HG03060 (cell line): ENCODE measurements around the gene CARD9.
"Not testable (repeated sequence)": the region's sequence is repeated elsewhere in the genome, so short reads cannot be mapped to it uniquely, and the experiment has no call there.

Experiments
- ATAC-seq: cut with Tn5 transposase; IDR thresholded peaks from one replicate; pipeline ENCODE4 v1.9.1; 2021; ENCODE audit warnings: low read depth, moderate number of reproducible peaks; ENCODE audit not compliant: unreplicated experiment

CARD9 gene

DNA sequence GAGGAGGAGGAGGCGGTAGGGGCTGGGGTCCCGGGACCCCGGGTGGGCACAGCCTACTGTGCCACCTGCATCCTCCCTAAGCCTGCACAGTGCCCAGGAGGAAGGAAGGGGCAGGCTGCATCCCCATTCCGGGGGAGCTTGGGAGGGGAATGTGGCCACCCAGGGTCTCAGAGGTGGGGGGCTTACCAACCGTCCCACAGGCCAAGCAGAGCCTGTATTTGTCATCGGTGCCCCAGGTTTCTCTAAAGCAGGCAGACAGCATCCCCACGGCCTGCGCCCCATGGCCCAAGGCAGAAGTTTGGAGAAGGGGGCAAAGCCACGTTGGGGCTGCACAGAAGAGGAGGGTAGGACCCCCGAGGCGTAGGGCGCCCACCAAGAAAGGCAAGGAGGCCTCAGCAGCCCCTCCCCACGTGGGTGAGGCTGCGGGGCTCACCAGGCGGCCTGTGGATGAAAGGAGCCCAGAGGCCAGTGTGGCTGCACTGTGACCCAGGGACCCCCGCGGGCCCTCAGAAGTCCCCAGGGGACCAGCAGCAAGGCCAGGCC is 46.6 kb downstream of the CARD9 start:
- ATAC-seq: no peak

DNA sequence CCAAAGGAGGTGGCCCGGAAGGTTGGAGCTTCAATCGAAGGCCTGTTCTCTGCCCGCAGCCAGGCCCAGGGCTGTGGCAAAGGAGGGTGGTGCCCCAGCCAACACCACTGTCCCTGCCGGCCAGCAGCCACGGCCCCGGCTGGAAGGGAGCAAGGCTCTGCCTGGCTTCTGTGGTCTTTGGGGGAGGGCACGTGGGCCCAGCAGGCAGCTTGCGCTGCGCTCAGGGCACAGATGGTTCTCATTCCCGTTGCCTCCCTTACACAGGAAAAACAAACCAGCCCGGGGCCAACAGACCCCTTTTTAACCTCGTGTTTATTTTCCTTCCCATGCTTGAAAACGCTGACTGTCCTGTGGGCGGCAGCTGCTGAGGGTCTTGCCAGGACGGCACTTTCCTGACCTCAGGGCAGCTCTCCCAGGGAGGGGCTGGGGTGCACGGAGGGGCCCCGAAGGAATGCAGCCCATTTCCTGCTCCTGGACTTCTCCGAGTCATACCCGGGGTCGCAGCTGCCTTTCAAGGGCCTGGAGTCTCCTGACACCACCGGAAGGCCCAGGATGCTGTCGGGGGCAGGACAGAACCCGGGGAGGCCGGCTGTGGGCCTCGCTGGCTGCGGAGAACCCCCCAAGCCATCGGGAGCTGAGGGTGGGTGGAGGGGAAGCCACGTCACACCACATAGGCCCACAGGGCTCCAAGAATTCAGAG is 47.3 kb downstream of the CARD9 start:
- no peak for ATAC-seq

DNA sequence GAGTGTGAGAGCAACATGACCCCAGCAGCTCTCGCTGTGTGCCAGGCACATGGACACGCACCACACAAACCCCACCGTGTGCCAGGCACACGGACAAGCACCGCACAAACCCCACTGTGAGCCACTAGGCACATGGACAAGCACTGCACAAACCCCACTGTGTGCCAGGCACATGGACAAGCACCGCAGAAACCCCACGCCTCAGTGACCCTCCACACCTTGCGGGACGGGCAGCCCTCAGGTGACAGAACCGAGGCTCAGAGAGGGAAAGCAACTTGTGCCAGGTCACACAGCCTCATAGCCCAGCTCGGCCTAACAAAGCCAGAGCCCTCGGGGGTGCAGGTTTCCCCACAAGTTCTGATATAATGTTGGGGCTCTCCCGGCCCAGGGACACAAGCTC is 48.1 kb downstream of the CARD9 start:
- no peak for ATAC-seq

DNA sequence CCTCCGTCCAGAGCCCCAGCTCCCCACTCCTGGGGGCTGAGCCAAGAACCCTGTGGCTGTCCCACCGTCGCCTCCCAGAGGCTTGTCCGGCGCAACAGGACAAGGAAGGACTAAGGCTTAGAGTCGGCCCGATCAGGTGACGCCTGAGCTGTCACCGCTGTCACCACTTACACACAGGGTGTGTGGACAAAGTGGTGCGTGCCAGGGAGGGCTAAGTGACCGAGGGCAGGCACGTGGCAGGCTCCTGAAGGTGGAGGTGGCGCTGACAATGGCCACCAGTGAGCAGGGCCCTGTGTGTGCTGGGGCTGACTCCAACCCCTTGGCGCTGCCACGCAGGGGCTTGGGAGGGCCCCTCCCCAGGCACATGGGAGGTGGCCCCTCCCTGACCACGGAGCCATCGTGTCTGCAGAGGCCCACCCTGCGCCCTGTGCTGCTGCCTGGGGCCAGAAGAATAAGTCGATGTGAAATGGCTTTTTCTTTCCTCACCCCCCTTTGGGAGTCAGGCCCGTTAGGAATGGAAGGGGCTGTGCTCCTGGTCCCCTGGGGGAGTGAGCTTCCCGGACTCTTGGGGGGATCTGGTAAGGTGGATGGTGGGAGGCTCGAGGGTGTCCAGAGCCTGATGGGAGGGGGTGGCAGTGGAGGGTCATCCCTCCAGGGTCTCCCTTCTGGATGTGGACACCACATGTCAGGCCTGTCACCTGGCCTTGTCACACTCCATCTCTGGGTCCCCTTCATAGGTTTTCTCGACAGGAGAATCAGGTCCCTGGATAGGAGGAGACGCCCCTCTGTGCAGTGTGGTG is 48.8 kb downstream of the CARD9 start:
- ATAC-seq: no peak

DNA sequence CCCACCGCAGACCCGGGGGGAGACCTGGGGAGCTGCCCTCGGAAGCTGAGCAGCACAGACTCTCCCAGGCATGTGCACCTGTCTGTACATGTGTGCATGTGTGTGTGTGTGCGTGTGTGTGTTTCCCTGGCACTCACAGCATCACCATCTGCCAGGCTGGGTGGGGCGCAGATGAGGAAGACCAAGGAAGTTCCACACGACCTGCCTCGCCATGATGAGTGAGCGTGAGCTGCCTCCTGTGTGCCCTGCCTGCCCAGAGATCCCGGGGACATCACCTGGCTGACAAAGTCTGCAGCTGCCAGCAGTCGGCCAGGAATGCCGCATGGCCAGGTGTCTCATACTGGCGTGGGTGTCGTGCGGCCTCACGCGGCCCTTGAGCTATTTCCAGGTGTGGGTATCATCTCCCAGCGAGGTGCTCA is 50.1 kb downstream of the CARD9 start:
- no peak for ATAC-seq

DNA sequence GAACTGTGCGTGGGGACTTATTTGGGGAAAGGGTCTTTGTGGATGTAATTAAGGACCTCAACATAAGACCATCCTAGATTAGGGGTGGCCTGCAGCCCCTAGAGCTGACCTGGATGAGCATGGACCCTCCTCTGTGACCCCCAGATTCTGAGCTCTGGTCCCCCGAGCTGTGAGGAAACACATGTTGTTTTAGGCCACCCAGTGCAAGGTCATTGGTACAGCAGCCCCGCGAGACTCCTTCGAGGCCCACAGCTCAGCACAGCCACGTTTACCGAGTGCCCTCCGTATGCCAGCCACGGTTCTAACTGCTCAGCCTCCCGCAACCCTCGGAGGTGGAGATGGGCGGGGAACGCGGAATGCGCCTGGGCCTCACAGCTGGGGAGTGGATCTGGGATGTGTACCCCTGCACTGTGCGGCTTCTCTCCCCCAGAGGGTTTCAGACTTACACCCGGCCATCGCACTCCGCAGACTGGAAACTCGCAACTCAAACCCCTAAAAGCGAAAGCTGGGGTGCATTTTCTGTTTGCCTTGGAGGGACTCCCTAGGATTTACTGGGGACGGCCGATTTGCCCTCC is 50.6 kb downstream of the CARD9 start:
- ATAC-seq: no peak

DNA sequence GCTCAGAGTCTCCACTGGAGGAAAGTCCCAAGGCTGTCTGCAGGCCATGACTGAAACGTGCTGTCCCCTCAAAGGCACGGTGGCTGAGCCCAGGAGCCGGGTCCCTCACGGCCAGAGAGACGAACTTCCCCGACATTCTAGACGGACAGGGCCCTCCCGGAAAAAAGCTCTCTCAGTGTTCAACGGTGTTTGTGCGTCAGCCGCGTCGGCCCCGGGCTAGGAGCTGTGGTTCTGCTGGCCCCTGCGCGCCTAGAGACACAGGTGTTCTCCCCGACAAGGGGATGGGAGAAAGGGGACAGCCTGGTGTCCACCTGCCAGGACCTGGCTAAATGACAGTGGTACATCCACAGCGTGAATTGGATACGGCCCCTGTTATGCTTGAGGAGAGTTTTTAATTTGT is 51.9 kb downstream of the CARD9 start:
- ATAC-seq: no peak

DNA sequence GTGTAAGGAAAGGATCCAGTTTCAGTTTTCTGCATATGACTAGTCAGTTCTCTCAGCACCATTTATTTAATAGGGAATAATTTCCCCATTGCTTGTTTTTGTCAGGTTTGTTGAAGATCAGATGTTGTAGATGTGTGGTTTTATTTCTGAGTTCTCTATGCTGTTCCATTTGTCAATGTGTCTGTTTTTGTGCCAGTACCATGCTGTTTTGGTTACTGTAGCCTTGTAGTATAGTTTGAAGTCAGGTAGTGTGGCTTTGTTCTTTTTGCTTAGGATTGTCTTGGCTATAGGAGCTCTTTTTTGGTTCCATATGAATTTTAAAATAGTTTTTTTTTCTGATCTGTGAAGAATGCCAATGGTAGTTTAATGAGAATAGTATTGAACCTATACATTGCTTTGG is 52.5 kb downstream of the CARD9 start:
- not testable (repeated sequence) for ATAC-seq

DNA sequence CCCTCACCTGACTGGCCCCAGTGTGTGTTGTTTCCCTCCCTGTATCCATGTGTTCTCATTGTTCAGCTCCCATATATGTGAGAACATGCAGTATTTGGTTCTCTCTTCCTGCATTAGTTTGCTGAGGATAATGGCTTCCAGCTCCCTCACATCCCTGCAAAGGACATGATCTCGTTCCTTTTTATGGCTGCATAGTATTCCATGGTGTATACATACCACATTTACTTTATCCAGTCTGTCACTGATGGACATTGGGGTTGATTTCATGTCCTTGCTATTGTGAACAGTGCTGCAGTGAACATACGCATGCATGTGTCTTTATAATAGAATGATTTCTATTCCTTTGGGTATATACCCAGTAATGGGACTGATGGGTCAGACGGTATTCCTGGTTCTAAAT is 53.5 kb downstream of the CARD9 start:
- ATAC-seq: not testable (repeated sequence)

DNA sequence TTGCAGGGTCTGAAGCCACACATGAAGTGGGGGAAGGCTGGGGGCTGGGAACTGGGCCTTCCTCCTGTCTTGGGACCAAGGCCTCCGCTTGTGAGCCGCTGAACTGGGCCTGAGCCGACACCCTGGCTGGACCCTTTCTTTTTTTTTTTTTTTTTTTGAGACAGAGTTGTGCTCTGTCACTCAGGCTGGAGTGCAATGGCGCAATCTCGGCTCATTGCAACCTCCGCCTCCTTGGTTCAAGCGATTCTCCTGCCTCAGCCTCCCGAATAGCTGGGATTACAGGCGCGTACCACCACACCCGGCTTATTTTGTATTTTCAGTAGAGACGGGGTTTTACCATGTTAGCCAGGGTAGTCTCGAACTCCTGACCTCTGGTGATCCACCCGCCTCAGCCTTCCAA is 54.2 kb downstream of the CARD9 start:
- not testable (repeated sequence) for ATAC-seq

DNA sequence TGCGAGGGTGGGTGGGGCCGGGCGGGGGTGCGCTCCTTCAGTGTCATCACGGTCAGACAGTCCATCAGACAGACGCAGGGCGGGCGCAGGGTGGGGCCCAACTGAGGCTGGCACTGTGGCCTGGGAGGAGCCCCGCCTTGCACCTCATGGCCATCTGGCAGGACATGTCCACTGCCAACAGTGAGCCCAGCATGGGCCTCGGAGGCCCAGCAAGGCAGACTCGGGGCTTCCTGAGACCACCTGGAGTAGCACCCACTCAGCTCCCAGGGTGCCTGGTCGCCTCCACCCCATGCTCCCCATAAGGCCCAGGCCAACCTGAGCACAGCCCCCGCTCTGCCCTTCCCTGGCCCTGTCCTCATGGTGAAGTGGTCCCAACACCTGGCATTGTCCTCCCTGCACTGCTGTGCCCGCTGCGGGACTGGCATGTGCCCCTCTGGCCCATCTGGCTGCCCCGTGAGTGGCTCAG is 54.7 kb downstream of the CARD9 start:
- ATAC-seq: no peak

DNA sequence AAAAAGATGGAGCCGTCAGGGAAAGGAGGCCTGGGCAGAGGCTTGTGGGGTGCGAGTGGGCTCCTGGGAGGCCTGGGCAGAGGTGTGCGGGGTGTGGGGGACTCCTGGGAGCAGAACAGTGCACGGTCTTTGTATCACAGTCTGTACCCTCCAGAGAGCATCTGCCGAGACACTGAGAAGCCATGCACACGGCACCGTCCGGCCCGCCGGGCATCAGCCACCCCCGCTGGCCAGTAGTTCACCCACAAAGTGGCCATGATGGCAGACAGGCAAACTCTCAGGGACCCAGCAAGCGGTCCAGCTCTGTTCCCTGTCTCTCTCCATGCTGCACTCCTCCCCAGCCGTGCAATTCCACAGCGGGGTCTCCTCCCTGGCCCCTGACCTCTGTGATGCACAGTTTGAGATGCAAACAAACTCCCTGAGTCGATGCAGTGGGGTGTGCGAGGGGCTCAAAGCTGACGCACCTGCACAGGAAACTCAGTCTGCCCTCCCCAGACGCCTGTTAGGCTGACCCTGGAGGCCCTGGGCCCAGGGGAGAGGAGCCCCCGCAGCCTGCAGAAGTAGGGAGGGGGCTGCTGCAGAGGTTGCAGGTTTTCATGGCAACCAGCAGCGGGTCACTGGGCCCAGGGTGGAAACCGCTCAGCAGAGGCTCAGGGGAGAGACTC is 55.2 kb downstream of the CARD9 start:
- ATAC-seq: no peak

DNA sequence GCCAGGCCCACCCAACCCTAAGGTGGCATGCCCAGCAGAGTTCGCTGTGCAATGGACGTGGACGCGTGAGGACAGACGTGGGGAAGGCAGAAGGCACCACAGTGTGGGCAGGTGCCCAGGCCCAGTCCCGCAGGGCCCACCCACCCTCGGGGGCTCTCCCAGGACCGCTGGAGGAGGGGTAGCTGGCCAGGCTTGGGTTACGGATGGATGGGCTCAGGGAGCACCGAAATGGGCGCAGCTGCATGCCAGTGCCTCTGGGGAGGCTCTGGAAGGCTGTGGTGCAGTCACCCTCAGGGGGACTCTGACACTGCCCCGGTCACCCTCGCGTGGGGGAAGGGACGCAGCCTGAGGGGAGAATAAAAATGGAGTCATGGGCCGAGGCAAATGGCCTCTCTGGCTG is 55.8 kb downstream of the CARD9 start:
- no peak for ATAC-seq

DNA sequence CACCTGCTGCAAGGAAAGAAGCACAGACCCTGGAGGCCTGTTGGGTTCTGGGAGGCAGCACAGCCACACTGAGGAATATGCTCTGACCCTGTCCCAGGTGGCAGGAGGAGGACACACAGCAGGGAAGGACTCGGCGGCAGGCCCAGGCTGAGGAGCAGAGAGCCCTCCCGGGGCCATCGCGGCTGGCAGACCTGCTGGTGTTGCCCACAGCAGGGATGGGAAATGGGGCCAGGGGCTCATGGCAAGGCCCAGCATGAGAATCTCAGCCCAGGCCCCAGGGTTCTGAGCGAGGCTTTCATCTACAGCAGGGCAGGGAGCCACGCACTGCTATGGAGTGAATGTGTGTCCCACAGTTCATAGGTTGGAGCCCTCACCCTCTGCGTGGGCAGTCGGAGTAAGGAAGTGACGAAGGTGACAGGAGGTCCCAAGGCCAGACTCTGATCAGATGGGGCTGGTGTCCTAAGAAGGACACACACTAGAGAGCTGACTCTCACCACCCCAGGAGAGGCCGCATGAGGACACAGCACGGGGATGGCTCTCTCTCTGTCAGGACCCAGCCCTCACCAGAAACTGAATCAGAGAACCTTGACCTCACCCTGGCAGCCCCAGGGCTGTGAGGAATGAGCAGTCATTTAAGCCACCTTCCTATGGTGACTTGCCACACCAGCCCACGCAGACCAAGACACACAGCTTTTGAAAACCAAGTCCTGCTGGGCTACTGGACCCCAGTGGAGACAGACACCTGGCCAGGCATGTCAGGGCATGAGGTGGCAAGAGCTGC is 56.4 kb downstream of the CARD9 start:
- no peak for ATAC-seq

DNA sequence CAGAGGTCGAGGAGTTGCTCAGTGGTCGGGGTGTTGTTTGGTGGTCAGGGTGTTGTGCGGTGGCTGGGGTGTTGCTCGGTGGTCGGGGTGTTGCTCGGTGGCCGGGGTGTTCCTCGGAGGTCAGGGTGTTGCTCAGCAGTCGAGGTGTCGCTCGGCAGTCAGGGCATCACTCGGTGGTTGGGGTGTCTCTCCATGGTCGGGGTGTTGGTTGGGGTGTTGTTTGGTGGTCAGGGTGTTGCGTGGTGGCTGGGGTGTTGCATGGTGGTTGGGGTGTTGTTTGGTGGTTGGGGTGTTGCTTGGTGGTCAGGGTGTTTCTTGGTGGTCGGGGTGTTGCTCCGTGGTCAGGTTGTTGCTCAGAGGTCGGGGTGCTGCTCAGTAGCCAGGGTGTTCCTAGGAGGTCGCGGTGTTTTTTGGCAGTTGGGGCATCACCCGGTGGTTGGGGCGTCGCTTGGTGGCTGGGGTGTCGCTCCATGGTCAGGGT is 57.2 kb downstream of the CARD9 start:
- ATAC-seq: no peak

DNA sequence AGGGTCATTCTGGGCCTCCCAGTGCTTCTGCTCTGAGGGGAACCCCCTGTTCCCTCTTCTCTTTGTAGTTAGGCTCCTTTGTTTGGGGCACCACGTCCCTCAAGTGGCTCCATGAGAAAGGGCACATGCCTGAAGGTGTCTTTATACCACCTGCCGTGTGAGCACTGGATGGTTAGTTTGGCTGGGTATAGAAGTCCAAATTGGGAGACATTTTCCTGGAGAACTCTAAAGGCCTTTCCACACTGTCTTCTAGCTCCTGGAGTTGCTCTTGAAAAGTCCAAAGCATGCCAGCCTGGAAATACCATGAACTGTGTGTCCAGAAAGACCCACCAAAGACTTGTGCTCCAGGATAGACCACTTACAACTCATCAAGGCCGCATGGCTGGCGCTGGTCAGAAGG is 58.5 kb downstream of the CARD9 start:
- ATAC-seq: no peak

DNA sequence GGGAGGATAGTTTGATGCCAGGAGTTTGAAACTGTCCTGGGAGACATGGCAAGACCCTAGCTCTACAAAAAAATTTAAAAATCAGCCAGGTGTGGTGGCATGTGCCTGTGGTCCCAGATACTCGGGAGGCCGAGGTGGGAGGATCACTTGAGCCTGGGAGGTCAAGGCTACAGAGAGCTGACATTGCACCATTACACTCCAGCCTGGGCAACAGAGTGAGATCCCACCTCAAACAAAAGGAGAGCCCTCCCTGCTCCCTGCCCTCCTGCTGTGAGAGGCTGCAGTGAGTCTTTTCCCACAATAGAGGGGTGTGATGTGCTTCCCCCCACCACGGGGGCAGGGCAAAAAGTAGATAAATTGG is 59.4 kb downstream of the CARD9 start:
- no peak for ATAC-seq
